GM21423 (cell line): ENCODE measurements around the gene IZUMO1.
A peak's percentile ranks its signal among the peaks of the same experiment; 100 is the strongest.
"Not testable (repeated sequence)": the region's sequence is repeated elsewhere in the genome, so short reads cannot be mapped to it uniquely, and the experiment has no call there.

ENCODE experiments used
- ATAC-seq: cut with Tn5 transposase; IDR thresholded peaks from one replicate; pipeline ENCODE4 v1.9.1; 2021; ENCODE audit warnings: mild to moderate bottlenecking, moderate library complexity; ENCODE audit not compliant: unreplicated experiment

Gene IZUMO1

GRCh38 chr19:48714759-48715675, 31.7 kb downstream of the IZUMO1 start:
- no peak for ATAC-seq

GRCh38 chr19:48713864-48714755, 32.6 kb downstream of the IZUMO1 start:
- peak; percentile 90 for ATAC-seq

- no peak for ATAC-seq
These were observed 33.5 kb downstream of the IZUMO1 start for GRCh38 chr19:48713041-48713863.

GRCh38 chr19:48711106-48711662, 35.5 kb downstream of the IZUMO1 start:
- no peak for ATAC-seq

GRCh38 chr19:48708471-48708870, 38.2 kb downstream of the IZUMO1 start:
- no peak for ATAC-seq

- ATAC-seq: no peak
These were observed 41.3 kb downstream of the IZUMO1 start for GRCh38 chr19:48705431-48705830.

- ATAC-seq: no peak
These were observed 43.4 kb downstream of the IZUMO1 start for GRCh38 chr19:48703316-48703715.

GRCh38 chr19:48702701-48703100, 44.0 kb downstream of the IZUMO1 start:
- no peak for ATAC-seq

GRCh38 chr19:48698046-48698445, 48.7 kb downstream of the IZUMO1 start:
- no peak for ATAC-seq

- no peak for ATAC-seq
These were observed 50.2 kb downstream of the IZUMO1 start for GRCh38 chr19:48696353-48697010.

GRCh38 chr19:48695743-48696352, 50.9 kb downstream of the IZUMO1 start, which contains the start of gene FUT2:
TSS of gene FUT2 (plus strand) at chr19:48695971. CDS start at chr19:48702957, 6,986 bp downstream.
- no peak for ATAC-seq

- not testable (repeated sequence) for ATAC-seq
These were observed 53.1 kb downstream of the IZUMO1 start for GRCh38 chr19:48693629-48694028.
